CD4-positive, alpha-beta T cell treated with Interleukin-6 at 100 ng/mL for 8 hours (primary cell): Measurements from ENCODE around the gene ABCA6.

ENCODE experiments used
- DNase-seq: peaks from one replicate; pipeline ENCODE4 v3.0.0-alpha.2; 2020; ENCODE audit warnings: mixed read lengths, low spot score

The ABCA6 gene

DNA sequence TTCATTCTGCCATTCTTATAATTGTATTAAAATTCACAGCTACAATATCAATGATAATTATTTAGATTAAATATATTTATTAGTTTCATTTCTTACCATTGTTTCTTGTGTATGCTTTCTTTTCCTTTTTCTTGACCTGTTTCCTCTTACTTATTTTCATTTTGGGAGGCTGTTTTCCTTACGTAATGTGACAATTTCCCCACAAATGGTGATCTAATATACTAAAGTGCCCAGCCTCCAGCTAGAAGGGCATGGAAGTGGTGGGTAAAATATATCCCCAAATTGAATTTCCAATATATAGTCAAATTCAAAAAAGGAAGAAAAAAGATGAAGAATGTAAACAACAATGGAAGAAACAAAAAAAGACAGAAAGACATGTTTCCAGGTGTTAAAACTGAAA lies 1.5 kb upstream of the ABCA6 start:
- DNase-seq: no peak

DNA sequence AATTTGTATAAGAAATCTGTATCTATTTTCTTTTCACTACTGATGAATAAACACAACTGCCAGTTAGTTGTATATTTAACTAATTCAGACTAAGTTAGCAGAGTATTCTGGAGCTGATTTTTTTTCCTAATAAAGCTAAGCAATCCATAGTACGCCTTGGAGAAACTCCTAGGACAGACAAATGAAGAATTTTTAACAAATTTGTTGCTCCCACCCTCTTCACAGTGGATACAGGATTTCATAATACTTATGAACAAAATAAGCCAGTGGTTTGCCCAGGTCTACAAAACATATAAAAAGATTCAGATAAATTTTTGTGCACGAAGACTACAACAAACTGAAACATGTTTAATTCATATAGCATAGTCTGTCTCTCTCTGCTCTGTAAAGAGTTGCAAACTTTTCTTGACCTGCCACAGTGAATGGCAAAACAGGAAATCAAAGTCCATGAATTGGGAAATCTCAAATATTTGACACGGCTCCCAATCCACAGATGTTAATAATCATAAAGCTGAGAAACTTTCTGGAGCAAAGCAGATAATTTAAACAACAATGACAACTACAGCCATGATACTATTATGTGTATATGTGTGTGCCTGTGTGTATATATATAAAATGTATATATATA lies 594 bp upstream of the ABCA6 start:
- no peak for DNase-seq

DNA sequence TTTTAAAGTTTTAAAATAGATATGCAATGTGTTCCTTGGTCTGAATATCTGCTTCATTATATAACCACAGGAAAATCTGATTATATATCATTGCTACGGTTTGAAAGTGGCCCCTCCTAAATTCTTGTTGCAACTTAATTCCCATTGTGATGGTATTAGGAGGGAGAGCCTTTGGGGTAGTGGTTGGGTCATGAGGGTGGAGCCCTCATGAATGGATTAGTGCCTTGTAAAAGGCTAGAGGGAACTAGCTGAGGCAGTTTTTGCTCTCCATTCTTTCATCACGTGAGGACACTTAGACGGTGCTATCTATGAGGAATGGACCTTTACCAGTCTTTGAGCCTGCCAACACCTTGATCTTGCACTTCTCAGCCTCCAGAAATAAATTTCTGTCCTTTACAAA lies 7.6 kb downstream of the ABCA6 start:
- no peak for DNase-seq

DNA sequence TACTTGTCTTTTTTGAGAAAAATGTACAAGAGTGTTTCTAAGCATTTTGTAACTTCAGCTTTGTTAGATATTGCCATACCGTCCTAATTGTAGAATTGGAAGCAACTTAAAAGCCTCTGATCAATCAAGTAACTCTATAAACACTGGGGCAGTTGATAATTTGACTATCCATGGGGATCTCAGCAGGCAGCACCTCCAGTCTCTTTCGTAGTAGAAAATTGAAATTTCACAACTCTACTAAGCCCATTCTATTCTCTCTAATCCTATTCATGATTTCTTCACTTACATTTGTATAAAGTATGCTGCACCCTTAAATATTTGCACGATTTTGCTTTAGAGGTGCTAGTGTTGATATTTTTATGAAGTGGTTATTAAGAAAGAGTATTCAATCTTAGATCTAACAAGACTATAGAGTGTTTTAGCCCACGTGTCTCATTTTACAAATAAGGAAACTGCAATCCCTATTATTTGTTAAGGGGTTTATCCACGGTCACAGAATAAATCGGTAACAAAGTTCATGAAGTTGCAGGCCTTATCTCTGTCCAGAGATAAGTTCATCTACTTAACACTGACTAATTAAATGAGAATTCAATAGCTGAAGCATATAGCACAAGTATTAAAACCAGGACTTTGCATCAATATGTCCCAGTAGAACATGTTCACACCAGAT lies 10.9 kb downstream of the ABCA6 start:
- DNase-seq: no peak

DNA sequence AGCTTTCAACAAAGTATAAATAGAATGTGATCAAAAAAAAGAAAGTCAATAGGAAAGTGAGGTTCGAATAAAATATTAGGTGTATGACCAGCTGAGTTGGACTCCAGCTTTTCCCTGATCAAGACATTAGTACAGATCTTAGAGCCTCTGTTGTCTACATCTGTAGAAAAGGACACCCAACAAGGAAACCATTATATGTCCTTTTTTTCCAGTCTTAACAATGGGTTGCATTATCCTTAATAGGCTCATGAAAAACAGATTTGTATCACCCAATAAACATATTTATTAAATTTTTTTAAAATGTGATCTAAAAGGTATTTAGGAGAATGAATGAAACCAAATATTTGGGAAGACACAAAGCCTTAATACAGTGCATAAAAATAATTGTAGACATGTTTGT lies 18.1 kb downstream of the ABCA6 start:
- DNase-seq: no peak

DNA sequence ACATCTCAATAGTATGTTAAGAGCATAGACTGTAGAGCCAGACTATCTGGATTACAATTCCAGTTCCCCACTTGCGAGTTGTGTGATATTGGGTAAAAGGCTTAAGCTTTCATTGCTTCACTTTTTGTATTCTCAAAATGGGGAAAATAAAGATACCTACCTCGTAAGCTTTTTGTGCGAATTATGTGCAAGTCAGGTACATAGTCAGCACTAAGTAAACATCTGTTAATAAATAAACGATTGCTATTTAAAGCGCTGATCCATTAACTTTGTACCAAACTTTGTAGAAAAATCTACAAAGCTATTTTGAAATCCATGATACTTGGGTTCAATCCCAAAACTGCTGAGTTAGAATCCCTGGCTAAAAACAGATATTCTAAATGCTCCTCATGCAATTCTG lies 19.6 kb downstream of the ABCA6 start:
- no peak for DNase-seq

DNA sequence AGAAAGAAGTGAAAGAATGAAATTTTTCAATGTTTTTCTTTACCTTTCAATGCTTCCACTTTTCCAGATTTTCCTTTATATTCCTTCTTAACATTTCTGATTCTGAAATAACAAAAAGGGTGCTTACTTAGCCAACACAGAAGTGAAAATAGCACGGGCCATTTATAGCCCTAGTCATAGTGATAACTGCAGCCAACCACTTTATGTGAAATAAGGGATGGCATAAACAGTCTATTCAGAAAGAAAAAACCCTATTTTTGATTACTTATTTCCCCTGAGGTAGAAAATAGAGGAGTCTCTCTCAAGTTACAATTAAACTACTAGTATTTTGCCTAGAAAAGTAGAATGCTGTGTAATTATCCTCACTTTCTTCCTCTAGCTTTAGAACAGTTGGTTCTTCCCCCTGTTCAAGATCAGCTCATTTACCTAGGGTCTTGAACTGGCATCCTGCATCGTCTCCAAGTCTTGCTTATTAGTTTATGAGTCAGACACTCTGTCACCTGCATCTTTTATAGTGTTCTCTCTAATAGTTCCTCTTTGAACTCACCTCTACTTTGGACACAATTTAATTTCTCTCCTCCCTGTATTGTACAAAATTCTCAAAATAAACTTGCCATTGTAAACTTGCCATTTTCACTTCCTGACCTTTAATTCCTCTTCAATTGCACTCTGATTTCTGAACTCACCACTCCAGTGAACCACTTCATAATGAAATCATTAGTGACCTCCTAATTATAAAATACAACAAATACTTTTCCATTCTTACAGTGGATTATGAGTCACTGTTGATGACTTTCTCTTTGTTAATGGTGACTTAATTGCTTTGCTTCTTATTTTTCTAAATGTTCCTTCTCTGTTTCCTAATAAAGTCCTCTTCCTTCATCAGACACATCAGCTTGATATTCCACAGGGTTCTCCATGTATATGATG lies 23.6 kb downstream of the ABCA6 start:
- DNase-seq: no peak

DNA sequence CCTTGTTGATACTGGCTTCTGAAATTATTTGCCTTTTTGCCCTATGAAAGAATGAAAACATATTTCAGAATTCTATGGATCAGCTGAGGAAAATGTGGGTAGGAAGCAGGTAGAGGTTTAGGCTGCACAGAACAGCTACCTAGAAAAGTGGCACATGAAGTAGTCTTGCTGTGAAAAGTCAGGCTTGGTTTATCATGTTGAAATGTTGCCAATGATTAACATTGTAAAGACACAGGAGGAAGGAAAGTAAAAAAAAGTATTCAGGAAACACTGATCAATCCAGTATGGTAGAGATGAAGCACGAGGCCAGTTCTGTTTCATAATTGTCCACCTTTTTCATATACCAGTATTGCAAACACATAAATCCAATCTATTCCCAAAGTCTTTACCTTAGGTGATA lies 29.9 kb downstream of the ABCA6 start:
- DNase-seq: no peak

DNA sequence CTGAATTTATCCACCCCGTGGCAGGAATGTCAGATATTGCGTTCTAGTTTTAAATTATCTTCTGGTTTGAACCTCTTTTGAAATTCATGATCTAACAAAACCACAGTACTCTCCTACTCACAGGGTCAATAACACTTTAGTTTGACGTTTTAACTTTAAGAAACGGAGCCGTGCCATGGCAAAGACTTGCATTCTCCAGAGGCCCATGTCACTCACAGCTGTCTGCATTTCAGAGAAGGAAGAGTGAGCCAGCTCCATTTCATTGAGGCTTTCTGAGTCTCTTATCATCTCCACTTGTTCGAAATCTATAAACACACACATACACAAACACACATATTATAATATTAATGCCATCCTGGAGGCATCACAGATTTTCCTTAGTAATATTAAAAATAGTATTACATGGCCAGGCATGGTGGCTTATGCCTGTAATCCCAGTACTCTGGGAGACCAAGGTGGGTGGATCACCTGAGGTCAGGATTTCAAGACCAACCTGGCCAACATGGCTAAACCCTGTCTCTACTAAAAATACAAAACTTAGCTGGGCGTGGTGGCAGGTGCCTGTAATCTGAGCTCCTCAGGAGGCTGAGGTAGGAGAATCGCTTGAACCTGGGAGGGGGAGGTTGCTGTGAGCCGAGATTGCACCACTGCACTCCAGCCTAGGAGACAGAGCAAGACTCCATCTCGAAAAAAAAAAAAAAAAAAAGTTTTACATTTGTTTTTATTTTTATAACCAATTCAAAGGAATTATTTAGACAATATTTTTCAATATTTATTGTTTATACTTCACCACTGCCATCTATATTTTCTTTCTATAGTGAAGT lies 35.6 kb downstream of the ABCA6 start:
- no peak for DNase-seq

DNA sequence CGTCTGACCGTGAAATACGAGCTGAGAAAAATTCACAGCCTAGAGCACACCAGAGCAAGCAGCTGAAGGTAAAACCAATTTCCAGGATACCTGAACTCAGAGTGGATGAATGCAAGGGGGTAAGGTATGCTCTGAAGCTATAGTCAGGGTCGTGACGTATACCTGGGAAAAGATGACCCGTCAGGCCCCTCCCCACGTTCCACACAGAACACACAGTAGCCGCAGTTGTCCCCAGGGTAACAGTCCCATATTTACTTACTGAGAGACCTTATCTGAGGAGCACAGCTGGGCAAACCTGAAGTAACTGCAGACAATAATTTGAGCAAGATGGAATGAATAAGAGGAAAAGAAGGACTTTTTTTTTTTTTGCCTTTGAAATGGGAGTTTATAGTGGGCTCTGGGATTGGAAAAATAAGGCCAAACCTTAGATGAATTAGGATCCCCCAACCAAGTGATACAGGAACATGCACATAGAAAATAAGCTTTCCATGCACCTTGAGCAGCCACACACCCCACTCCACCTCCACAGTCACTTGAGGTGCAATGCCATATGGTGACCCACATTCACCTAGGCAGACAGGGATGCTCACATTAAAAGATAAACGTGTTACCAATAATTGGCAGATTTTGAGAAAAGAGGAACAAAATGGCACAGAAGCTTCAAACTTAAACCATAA lies 38.0 kb downstream of the ABCA6 start:
- no peak for DNase-seq

DNA sequence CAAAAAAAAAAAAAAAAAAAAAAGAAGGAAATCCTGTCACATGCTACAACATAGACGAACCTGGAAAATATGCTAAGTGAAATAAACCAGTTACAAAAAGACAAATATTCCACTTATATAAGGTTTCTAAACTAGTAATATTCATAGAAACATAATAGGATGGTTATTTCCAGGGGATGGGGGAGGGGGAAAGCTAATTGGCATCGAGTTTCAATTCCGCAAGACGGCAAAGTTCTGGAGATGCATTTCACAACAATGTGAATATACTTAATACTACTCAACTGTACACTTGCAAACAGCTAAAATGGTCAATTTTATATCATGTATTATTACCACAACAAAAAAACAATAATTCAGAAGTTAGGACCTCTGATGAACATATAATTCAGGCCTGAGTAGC lies 43.1 kb downstream of the ABCA6 start:
- DNase-seq: no peak

DNA sequence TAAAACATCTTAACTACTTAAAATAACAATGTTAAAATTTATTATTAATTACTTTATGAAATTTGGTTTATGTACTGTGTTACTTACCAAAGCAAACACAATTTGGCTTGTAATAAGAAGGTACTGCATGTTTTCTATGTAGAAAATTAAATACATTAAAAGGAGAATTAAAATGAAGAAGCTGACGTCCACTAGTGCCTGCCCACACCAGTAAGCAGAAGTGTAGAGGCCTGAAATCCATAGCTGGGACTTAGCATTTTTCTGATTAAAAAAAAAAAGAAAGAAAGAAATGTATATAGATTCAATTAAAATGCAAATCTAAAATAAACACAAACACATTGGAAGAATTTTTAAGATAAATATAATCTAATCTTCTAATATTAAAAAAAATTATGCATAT lies 45.2 kb downstream of the ABCA6 start:
- DNase-seq: no peak

DNA sequence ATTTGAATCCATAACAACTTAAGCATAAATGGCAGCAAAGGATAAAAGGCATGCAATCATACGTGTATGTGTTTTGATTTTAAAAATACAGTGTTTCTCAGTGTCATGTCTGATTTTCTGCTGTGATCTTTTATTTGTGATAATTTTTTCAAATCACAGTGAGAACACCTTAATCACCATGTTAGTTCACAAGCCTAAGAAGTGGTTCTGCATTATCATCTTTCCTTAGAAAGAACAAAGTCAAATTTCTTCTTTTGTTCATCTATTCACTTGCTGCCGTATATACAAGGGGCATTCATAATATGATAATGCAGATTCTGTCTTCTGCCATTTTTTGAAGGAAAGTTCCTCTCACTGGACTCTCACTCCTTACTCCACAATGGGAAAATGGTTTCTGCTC lies 47.7 kb downstream of the ABCA6 start:
- DNase-seq: no peak

DNA sequence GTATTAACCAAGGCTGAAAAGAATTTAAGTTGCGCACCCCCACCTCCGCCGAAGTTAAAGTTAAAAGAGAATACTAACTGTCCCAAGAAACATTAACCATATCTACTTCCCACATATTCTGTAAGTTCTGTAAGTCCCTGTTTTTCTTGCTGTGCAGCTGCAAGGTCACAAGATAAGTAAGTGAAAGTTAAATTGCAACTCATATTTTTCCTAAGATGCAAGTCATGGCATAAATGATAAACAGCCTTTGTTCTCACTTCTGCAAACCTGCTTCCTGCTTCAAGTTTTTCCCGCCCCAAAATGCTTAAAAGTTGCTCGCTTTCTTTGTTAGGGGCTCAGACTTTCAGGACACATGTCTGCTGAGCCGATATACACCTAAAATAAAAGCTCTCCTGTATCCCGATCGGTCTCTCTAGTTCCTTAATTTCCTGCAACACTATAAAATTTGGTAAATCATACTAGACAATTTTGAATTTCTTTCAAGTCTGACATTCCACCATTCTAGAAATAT lies 48.4 kb downstream of the ABCA6 start:
- no peak for DNase-seq

DNA sequence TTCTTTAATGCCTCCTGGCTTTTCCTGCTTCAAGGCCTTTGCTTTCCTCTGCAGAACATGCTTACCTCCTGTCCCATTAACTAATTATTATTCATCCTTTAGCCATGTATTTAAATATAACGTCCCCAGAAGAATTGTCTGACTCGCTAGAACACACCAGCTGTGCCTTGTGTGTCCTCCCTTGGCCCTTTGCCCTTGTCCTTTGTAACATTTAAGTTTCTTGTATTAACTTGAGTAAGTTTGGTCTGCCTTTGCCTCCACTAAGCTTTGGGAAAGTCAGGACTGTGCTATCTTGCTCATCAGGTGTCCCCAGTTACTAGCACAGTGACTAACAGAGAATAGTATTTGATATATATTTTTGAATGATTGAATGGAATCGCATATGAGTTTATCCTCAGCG lies 51.3 kb downstream of the ABCA6 start:
- DNase-seq: no peak

DNA sequence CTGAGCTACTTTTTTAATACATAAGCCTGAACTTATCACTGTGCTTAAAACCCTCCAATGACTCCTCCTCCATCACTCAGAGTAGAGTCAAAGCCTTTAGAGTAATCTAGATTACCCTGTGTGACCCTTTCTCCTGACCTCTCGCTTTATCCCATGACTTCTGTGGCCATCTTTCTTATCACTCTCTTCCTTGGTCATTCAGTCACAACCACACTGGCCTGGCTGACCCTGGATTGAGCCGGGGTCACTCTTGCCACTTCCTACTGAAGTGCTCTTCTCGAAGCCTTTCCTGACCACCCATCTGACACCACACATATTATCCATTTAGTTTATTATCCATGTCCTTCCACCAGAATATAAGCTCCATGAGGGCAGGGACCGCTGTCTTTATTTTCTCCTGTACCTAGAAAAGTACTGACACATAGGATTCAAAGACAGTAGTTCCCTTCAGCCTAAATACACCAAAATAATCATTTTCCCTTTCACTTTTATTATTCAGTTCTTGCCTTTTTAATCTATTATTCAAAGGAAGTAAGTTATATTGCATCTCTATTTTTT lies 53.0 kb downstream of the ABCA6 start:
- no peak for DNase-seq

DNA sequence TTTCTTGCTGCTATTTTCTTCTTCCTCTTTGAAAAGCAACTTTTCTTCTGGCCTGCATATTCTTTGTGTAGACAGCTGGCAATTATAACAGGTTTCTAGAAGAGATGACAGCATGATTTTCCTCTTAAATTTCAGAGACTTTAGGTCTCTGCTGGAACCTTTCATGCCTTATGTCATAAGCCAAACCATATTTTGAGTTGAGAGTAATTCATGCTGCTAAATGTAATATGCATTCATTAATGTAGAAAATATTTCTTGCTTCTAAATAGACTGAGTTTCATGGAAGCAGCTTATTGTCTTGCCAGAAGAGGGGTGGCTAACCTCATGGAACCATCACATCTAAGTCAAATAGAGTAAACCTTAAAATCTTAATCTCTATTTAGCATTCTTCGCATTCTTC lies 55.1 kb downstream of the ABCA6 start:
- DNase-seq: no peak

DNA sequence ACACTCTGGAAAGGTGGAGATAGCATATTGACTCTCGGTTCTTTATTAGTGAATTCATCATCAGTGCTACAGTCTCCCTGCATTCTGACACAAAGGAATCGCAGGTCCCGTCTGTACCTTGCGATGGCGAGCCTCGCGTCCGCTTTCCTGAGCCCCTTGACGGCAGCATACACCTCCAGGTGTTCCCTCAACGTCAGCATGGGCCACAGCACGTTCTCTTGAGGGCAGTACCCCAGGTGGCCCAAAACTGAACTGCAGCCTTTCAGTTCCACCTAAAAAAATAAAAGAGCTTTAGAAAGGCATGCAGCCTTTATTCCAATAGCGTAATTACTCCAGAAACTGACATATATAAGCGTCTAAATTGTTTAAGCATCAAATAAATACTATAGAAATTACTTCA lies 56.8 kb downstream of the ABCA6 start:
- DNase-seq: no peak

DNA sequence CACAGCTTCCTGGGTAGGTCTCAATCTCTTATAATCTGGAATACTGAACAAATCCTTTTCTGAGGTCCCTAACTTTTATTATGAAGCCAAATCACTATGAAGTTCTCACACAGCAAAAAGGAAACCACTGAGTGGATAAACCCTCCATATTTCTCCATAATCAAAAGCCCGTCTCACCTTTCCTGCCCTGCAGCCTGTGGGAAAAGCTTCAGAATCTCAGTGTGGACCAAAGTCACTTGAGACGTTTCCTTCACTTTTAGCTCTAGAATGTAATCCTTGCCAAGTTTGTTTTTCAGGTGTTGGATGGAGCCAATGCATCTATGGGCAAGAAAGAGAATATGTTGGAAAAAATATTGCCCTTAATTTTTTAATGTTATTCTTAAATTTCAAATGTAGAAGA lies 59.0 kb downstream of the ABCA6 start:
- no peak for DNase-seq

DNA sequence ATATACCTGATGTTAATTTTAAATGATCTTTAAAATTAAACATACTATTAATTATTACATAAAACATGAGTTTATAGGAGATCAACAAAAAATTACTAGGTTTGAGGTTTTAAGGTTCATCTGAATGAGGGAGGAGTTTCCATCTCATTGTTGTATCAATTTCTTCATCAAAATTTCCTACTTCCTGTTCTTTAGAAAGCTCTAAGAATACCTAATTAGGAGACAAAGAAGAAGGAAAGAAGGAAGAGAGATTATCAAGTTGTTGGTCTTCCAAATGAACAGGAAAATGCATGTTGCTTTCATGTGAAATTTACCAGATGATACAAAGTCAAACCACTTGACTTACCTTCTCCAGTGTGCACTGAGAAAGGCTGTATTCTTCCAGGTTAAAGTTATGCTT lies 62.8 kb downstream of the ABCA6 start:
- no peak for DNase-seq

DNA sequence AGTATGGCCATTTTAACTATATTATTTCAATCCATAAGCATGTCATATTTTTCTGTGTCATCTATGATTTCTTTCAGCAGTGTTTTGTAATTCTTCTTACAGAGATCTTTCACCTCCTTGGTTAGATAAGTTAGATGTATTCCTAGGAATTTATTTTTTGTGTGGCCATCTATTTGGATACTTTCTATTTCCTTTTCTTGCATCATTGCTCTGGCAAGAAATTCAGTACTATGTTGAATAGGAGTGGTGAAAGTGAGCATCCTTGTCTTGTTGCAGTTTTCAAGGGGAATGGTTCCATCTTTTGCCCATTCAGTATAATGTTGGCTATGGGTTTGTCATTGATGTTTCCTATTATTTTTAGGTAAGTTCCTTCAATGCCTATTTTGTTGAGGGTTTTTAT lies 65.9 kb downstream of the ABCA6 start:
- DNase-seq: no peak
